ENCODE data around the gene SPPL2C. TPM values are rescaled to one million over a fixed set of nuclear protein-coding genes. Genes with fewer than 3 reads are reported as not detected.

SPPL2C gene
- total and polyA plus RNA-seq, 3 donors from 2014 or later: 21.7 to 64.7 (median 58.9) TPM

- TF ChIP-seq CTCF (IDR thresholded peaks at IDR 0.05) (no peak), POLR2A (IDR thresholded peaks at IDR 0.05) (no peak)
- Histone ChIP-seq H3K4me1 (no peaks in the 10 kb centered on the region), H3K36me3 (ENCODE audit: low read depth, missing control alignments) (no peaks in the 10 kb centered on the region), H3K27me3 (no peaks in the 10 kb centered on the region), H3K4me3 (no peak overlapping the region), H3K27ac (no peak overlapping the region), H3K9me3 (no peaks in the 10 kb centered on the region)
- no peak for DNase-seq
- WGBS, 2 donors: 80 to 83% methylated on average over 6 of the region's 6 CpGs
- intact Hi-C loops (cut with DNase I; ENCODE audit: low total_unique reads): no loop called here
These were observed 22.5 kb downstream of the SPPL2C start for GRCh38 chr17:45867171-45867570.

GRCh38 chr17:45867702-45868101, 23.0 kb downstream of the SPPL2C start:
- Histone ChIP-seq H3K4me3 (no peak overlapping the region), H3K27me3 (no peaks in the 10 kb centered on the region), H3K4me1 (no peaks in the 10 kb centered on the region), H3K36me3 (ENCODE audit: low read depth, missing control alignments) (no peaks in the 10 kb centered on the region), H3K9me3 (no peaks in the 10 kb centered on the region), H3K27ac (no peak overlapping the region)
- intact Hi-C loops (cut with DNase I; ENCODE audit: low total_unique reads): no loop called here
- no peak for DNase-seq
- TF ChIP-seq CTCF (IDR thresholded peaks at IDR 0.05): no peak
- TF ChIP-seq POLR2A (IDR thresholded peaks at IDR 0.05): no peak
- WGBS, 2 donors: 72% methylated on average over 4 to 8 of the region's 8 CpGs

GRCh38 chr17:45868276-45868675, 23.6 kb downstream of the SPPL2C start:
- H3K4me3 ChIP-seq: no peak overlapping the region
- H3K36me3 ChIP-seq (ENCODE audit: low read depth, missing control alignments): no peaks in the 10 kb centered on the region
- no peaks in the 10 kb centered on the region for H3K4me1 ChIP-seq
- 60 to 75% methylated on average over 5 of the region's 5 CpGs for WGBS, 2 donors
- no peak overlapping the region for H3K27ac ChIP-seq
- TF ChIP-seq CTCF (IDR thresholded peaks at IDR 0.05) (no peak), POLR2A (IDR thresholded peaks at IDR 0.05) (no peak)
- H3K27me3 ChIP-seq: no peaks in the 10 kb centered on the region
- H3K9me3 ChIP-seq: no peaks in the 10 kb centered on the region
- no peak for DNase-seq
- intact Hi-C loops (cut with DNase I; ENCODE audit: low total_unique reads): no loop called here

GRCh38 chr17:45869676-45870341, 25.1 kb downstream of the SPPL2C start:
- DNase-seq: no peak
- Histone ChIP-seq H3K9me3 (no peaks in the 10 kb centered on the region), H3K36me3 (ENCODE audit: low read depth, missing control alignments) (no peaks in the 10 kb centered on the region), H3K4me3 (no peak overlapping the region), H3K27ac (no peak overlapping the region), H3K27me3 (no peaks in the 10 kb centered on the region), H3K4me1 (no peaks in the 10 kb centered on the region)
- intact Hi-C loops (cut with DNase I; ENCODE audit: low total_unique reads): no loop called here
- WGBS, 2 donors: 73 to 79% methylated on average over 13 to 14 of the region's 14 CpGs
- TF ChIP-seq POLR2A (IDR thresholded peaks at IDR 0.05) (no peak), CTCF (IDR thresholded peaks at IDR 0.05) (no peak)

GRCh38 chr17:45870342-45870974, 25.8 kb downstream of the SPPL2C start:
- DNase-seq: no peak
- no peak overlapping the region for H3K27ac ChIP-seq
- H3K27me3 ChIP-seq: no peaks in the 10 kb centered on the region
- H3K9me3 ChIP-seq: no peaks in the 10 kb centered on the region
- TF ChIP-seq POLR2A (IDR thresholded peaks at IDR 0.05) (no peak), CTCF (IDR thresholded peaks at IDR 0.05) (no peak)
- no peaks in the 10 kb centered on the region for H3K4me1 ChIP-seq
- H3K4me3 ChIP-seq: no peak overlapping the region
- WGBS, 2 donors: 39 to 42% methylated on average over 4 of the region's 4 CpGs
- intact Hi-C loops (cut with DNase I; ENCODE audit: low total_unique reads): no loop called here
- H3K36me3 ChIP-seq (ENCODE audit: low read depth, missing control alignments): no peaks in the 10 kb centered on the region
